ENCODE measurements around the gene MED25.

Gene MED25

DNA sequence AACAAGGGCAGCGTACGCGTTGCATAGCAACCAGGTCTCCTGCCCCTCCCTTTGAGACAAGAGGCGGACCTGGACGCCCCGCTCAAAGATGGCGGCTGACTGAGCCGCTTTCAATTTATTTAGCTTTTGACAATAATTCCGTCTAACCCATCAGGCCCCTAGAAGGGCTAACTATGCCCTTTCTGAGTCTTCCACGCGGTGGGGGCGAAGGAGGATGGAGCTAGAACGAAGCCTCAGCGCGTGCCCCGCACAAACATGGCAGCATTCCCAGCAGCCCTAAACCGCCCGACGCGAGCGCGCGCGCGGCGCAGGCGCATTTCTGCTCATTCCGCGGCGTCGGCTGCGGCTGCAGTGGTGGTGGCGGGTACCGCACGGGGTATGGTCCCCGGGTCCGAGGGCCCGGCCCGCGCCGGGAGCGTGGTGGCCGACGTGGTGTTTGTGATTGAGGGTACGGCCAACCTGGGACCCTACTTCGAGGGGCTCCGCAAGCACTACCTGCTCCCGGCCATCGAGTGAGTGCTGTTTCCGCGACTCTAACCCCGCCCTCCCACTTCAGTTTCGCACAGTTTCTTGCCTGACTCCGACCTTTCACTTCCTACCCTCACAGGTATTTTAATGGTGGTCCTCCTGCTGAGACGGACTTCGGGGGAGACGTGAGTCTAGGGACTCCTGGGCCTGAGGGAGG lies at the start of gene MED25:
TSS of gene MED25 (plus strand) at position 326 of the 685 bp plus-strand sequence. CDS start at position 379, 53 bp downstream.
- DNase-seq: peak; percentile 85 to 86

DNA sequence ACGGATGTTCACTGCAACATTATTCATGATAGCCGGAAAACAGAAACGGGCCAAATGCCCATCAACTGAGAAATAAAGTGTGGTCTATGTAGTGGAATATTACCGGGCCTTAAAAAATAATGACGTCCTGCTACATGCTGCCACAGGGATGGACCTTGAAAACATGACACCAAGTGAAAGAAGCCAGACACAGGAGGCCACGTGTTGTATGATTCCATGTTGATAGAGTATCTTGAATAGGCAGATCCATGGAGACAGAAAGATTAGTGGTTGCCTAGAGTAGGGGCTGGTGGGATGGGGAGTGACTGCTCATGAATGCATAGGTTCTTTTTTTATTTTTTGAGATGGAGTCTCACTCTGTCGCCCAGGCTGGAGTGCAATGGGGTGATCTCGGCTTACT lies 47.6 kb upstream of the MED25 start:
- DNase-seq: no peak

DNA sequence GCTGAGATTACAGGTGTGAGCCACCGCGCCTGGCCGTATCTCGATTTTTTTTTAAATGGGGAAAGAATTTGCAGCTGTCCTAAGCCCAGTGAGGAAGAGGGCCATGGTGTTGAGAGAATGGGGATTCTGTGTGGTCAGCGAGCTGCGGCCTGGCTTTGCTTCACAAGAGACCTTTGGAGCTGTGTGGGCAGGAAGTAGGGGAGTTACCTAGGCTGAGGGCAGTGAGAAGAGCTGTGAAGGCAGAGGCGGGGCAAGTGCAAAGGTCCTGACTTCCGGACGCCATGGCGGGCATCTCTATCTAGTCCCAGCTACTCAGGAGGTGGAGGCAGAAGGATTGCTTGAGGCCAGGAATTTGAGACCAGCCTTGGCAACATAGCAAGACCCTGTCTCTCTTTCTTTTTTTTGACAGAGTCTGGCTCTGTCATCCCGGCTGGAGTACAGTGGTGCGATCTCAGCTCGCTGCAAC lies 46.4 kb upstream of the MED25 start:
- DNase-seq: no peak

DNA sequence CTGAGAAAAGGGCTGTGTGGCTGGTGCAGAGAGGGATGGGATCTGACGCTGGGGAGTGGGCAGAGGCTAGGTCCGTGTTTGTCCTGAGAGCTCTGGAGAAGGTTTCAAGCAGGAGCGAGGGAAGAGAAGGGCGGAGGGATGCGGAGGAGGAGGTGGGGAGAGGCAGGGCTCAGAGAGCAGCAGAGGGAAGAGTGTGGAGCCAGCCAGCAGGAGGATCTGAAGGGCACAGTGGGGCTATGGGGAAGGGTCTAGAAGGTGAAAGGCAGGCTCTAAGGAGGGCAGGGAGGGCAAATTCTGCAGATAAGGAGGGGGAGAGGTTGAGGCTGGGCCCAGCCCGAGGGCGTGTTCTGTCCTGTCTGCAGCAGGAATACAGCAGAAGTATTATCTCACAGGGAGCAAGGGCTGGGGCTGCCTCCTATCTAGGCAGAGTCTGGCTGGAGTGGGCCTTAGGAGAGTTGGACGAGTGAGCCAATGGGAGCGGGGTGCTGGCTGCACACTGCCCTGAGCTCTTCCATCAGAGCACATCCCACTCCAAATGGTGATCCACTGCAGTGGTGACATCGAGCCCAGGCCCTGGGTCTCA lies 45.1 kb upstream of the MED25 start:
- no peak for DNase-seq

DNA sequence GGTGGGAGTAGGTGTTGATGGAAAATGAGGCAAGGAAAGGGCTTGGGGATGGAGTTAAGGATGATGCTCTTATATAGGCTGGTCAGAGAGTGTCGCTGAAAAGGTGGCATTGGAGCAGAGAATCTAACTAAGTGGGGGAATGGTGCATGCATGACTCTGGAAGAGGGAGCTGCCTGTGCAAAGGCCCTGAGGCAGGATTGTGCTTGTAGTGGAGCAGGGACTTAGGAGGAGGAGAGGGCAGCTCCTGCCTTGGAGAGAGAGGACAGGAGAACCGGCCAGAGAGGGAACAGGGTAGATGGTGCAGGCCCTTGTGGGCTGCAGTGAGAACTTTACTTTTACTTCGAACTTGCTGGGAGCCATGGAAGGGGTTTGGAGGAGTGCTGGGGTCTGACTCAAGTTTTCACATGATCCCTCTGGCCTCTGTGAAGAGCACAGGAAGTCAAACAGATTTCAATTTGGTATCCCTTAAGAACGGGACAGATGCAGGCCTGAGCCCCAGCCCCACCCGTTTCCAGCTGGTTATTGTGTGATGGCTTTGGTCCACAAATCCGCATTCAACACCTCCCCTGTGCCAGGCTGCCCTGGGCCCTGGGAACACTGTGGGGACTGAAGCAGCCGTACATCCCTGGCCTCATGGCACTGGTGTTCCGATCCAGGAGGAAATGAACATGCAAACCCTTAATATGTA lies 44.3 kb upstream of the MED25 start:
- DNase-seq: no peak

DNA sequence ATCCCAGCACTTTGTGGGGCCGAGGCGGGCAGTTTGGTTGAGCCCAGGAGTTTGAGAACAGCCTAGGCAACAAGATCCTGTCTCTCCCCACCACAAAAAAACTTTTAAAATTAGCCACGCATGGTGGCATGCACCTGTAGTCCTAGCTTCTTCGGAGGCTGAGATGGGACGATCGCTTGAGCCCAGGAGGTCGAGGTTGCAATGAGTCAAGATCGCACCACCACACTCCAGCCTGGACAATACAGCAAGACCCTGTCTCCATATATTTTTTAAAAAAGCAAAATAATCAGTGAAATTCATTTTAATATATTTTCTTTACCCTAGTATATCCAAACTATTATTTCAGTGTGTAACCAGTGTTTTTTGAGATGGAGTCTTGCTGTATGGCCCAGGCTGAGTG lies 43.1 kb upstream of the MED25 start:
- no peak for DNase-seq

DNA sequence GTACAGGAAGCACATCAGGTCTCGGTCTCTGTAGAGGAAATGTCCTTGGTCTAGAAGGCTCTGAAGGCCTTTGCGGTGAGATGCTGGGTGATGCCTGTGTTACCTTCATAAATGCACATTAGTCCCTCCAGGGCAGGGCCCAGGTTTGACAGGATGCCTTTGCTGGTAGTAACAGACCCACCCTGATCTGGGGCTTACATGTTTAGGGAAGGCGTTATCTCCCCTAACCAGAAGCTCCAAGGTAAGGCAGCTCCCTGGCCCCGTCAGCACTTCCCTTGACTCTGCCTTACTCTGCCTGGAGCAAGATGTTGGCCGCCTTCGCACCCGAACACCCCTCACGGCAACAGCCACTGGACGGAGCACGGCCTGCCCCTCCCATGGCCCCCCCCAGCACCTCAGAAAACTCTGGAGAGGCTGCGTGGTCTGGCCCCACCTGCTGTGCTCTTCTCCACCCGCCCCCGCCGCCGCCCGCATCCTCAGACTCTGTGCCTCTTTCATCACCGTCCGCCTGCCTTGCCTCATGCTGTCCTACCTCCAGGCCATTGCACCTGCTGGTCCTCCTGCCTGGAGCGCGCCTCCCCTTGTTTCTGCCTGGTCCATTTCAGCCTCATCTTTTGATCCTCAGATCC lies 42.2 kb upstream of the MED25 start:
- DNase-seq: no peak

DNA sequence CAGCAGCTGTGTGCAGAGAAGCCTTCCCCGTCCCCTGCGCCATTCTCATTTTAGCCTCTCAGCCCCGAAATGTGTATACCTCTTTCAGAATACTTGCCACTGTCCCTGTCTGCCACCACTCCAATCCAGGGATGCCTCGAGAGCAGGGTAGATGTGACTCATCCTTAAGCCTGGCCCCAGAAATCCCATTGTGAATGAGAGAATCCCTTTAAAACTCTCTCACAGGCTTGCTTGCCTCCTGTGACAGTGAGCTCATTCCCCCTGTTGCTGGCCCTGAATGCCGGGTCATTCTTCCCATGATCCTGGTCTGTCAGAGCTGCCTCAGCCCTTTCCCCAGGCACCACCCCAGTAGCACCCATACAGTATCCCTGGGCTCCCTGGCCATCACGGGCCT lies 41.7 kb upstream of the MED25 start:
- DNase-seq: no peak

DNA sequence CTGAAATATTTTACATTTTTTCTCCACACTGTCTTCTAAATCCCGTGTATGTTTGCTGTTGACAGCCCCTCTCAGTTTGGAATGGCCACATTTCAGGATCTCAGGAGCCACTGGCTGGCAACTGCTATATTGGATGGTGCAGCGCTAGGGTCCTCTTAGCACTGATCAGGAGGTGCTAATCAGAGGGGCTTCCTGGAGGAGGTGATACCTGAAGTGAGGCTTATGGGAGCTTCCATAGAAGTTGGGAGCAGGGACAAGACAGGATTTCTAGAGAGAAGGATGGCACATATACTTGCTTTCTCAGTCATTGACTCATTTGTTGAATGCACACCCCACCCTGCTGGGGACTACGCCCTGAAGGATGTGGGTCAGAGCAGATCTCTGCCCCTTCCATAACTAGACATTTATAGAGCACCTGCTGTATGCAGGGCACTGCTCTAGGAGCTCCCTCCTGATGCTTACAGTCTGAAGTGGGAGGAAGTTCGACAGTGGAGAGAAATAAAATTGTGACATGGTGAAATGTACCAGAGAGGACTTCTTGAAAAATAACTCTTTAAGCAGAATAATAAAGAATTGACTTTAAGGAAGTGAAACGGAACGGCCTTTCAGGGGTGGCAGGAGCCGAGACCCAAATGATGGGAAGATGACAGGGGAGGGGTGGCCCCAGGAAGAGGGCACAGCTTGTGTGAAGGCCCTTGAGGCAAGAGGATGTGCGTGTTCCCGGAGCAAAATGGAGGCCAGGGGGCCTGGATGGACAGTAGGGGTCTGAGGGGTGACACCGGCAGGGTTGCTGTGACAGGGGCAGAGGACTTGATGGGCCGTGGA lies 38.1 kb upstream of the MED25 start:
- no peak for DNase-seq

DNA sequence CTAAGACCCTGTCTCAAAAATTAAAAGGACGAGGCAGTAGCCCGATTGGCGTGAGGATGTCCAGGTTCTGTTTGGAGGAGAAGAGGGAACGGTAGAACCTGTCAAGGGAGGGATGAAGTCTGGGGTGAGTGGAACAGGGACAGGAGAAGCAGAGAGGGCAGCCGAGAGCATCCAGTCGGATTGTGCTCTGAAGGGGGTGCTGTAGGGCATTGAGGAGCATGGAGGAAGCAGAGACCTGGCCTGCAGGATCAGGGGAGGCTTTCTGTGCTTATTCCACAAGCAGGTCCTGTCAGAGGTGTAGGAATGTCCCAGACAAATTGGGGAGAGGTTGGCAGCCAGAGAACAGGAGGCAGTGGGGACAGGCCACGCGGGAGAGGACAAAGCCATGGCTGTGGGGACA lies 37.2 kb upstream of the MED25 start:
- no peak for DNase-seq

DNA sequence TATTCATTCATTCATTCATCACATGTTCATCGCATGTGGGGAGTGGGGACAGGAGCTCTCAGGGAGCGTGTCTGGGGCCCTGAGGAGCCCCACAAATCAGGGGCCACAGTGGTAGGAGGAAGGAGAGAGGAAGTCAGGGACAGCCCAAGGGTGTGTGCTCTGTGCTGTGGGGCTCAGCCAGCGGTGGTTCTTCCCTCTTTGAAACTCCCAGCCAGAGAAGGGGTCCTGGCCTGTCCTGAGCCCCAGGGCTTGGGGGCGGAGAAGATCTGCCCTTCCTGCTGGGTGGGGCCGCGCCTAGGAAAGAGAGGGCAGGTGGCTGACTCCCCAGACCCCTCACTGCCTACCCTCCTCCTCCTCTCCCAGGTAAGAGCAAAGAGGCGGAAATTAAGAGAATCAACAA lies 36.7 kb upstream of the MED25 start:
- DNase-seq: no peak

DNA sequence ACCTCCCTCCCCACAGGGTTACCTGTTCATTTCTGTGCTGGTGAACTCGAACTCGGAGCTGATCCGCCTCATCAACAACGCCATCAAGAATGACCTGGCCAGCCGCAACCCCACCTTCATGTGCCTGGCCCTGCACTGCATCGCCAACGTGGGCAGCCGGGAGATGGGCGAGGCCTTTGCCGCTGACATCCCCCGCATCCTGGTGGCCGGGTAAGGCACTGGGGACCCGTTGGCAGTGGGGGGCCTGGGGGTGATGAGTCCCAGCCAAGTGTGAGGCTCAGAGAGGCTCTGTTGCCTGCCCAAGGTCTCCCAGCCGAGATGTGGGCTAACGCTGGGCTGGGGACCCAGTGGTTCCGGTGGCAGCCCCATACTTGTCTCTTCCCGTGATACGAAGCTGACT lies 35.6 kb upstream of the MED25 start:
- no peak for DNase-seq

DNA sequence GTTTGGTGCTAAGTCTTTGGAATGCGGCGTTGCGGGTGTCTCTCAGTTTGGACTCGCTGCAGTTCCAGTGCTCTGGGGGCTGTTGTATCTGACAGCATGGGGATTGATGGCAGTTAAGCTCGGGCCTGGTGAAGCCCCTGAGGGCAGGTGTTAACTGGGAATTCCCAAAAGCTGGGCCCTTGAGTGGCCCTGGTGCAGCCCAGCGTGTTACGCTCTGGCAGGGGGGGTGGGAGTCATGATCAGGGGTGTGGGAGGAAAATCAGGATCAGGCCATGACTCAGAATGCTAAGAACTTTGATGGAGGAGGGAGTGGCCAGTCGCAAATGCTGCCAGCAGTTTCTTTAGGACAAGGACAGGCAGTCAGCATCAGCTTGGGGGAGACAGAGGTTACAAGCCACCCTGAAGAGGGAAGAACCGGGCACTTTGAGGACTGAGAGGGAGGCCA lies 31.7 kb upstream of the MED25 start:
- DNase-seq: no peak

DNA sequence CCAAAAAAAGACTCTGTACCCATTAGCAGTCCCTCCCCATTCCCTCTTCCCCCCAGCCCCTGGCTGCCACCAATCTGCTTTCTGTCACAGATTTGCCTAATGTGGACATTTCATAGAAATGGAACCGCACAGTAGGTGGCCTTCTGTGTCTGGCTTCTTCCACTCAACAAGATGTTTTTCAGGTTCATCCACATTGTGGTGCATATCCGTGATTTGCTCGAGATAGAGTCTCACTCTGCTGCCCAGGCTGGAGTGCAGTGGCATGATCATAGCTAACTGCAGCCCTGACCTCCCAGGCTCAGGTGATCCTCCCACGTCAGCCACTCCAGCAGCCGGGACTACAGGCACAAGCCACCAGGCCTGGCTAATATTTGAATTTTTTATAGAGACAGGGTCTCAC lies 30.3 kb upstream of the MED25 start:
- no peak for DNase-seq

DNA sequence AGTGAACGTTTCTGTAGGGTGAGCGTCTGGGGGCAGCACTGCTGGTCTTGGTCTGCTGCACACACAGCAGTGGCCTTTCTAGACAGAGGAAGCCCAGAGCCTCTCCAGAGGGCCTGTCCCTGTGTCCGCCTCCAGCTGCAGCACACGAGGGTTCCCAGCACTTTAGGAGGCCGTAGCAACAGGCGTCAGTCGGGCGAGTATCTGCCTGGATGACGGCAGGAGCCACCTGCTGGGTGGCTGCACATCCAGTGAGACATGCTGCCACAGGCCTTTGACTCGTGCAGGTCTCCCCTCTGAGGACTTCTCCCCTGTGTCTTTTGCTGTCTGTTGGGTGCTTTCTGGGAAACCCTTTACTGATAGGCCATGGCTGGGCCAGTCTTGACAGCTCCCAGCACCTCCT lies 29.2 kb upstream of the MED25 start:
- DNase-seq: no peak

DNA sequence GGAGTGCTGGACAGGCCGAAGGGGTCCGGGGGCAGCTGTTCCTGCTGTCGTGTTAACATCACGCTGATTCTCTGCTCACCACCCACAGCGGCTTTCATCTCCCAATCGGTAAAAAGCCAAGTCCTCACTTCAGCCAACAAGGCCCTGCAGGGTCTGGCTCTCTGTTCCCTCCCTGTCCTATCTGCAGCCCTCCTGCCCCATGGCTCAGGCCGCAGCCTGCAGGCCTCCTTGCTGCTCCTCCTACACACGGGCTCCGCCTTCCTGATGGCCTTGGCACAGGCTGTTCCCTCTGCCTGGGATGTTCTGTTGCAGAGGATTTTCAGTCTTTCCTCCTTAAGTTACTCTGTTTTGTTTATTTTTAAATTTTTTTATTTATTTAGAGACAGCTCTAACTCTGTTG lies 27.2 kb upstream of the MED25 start:
- DNase-seq: no peak

DNA sequence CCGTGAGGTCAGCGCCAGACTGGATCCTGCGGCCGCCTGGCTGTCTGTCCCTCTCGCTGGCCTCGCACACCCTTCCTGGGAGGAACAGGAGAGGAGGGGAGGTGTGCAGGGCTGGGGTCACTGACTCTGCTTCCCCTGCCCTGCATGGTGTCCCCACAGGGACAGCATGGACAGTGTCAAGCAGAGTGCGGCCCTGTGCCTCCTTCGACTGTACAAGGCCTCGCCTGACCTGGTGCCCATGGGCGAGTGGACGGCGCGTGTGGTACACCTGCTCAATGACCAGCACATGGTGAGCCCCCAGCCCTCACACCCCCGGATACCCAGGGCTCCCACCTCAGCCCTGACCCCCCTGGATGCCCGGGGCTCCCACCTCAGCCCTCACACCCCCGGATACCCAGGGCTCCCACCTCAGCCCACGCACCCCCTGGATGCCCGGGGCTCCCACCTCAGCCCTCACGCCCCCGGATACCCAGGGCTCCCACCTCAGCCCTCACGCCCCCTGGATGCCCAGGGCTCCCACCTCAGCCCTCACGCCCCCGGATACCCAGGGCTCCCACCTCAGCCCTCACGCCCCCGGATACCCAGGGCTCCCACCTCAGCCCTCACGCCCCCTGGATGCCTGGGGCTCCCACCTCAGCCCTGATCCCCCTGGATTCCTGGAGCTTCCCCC lies 26.2 kb upstream of the MED25 start:
- DNase-seq: no peak

DNA sequence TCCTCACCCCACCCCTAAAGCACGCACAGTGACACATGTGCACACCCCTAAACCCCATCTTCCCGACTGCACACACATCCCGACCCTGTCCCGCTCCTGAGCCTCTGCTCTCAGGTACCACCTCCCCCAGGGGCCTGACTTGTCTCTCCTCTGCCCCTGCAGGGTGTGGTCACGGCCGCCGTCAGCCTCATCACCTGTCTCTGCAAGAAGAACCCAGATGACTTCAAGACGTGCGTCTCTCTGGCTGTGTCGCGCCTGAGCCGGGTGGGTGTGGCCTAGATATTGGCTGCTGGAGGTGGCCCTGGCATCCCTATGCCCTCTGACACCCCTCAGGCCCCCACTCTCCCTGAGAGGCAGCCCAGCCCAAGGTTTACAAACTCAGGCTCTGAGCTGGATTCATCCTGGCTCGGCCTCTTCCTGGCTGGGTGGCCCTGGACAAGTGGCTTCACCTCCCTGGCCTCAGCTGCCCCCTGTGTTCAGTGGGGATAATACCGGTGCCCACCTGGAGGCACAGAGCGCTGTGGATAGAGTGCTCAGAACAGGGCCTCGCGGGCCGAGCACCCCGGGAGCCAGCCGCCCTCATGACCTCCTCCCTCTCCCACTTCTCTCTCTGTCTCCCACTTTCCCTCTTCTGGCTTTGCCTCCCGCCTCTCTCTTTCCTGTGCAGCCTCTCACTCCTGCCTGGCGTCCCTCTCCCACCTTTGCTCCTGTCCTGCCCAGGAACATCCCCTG lies 25.1 kb upstream of the MED25 start:
- no peak for DNase-seq

DNA sequence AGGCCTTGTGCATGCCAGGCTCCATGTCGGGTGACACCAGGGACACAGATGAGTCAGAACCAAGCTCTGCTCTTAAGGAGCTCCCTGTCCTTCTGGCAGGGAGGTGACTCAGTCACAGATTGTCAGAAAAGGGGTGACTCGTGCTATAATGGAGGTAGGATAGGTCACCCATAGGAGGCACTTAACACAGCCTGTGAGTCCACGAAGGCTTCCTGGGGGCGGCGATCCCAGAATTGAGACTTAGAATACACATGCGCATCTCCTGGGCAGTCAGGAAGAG lies 24.6 kb upstream of the MED25 start:
- DNase-seq: no peak

DNA sequence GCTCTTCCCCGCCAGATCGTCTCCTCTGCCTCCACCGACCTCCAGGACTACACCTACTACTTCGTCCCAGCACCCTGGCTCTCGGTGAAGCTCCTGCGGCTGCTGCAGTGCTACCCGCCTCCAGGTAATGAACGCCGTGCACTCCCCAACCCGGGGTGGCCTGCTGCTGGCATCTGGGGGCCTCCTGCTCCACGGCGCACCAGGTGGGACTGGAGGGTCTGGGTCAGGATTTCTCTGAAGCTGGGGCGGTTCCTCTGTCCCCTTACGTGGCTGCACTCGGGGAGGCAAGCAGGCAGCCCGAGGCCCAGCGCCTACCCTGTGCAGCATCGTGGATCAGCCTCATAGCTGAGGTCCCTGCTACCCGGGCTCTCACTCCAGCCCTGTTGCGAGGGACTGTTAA lies 22.5 kb upstream of the MED25 start:
- no peak for DNase-seq

DNA sequence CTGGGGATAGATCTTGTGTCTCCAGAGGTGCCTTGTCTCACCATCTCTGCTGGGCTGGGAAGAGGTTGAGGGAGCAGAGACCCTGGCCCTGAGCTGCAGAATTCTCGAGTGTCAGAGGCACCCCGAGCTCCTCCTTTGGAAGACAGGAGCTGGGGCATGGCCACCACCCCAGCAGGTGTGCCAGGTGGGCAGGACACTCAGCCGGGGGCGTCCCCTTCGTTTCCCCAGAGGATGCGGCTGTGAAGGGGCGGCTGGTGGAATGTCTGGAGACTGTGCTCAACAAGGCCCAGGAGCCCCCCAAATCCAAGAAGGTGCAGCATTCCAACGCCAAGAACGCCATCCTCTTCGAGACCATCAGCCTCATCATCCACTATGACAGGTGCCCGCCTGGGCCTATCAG lies 19.5 kb upstream of the MED25 start:
- DNase-seq: no peak

DNA sequence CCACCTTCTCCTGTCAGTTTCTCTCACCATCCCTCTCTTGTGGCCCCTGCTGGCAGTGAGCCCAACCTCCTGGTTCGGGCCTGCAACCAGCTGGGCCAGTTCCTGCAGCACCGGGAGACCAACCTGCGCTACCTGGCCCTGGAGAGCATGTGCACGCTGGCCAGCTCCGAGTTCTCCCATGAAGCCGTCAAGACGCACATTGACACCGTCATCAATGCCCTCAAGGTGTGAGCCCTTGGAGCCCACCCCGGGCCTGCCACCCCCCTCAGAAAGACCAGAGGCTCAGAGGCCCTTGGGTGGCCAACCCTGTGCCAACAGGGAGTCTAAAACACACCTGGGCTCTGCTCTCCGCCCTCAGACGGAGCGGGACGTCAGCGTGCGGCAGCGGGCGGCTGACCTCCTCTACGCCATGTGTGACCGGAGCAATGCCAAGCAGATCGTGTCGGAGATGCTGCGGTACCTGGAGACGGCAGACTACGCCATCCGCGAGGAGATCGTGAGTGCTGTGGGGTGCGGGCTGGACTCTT lies 18.8 kb upstream of the MED25 start:
- DNase-seq: no peak

Measured in activated CD4-positive, alpha-beta T cell treated with anti-CD3 and anti-CD28 coated beads for 4 hours (primary cell).